K562 (cell line): ENCODE measurements around the gene NCAPD2. TPM values are rescaled to one million over a fixed set of nuclear protein-coding genes. Genes with fewer than 3 reads are reported as not detected.

Experiments used
- CUX1 ChIP-seq: fragments of 200-800 bp; sonication (Bioruptor generic); IDR thresholded peaks from 2 replicates; pipeline ENCODE4 v1.6.1; 2016; ENCODE audit warnings: missing genetic modification characterization, missing compliant biosample characterization
- NR1H2 ChIP-seq: sonication (generic); formaldehyde crosslinking; IDR thresholded peaks from 2 replicates; pipeline ENCODE4 v1.4.0; 2020; ENCODE audit warnings: mild to moderate bottlenecking, missing genetic modification reagents
- SMC3 ChIP-seq: conservative IDR thresholded peaks from 2 replicates; pipeline ENCODE4 v1.6.1; 2011; ENCODE audit warnings: low read depth, low read length, improper control_type of control experiment; ENCODE audit not compliant: insufficient read depth
- TFAM ChIP-seq: fragments of 250-450 bp; sonication (Bioruptor Pico); conservative IDR thresholded peaks from 2 replicates; pipeline ENCODE4 v1.5.0; 2021; ENCODE audit warnings: mild to moderate bottlenecking, moderate library complexity
- polyA plus RNA-seq, 8 experiments: library from polyadenylated mRNA; depleted of rRNA in 4 of 8; stranded (reverse) in 5 of 8; unstranded in 3 of 8; fragments of >200 nt; fragmentation: Nextera tagmentation in 2 of 8; fragmentation: Illumina TruSeq in 1 of 8; extraction: Ambion mirVana in 2 of 8; extraction: Trizol in 1 of 8; gene quantifications; 2 replicates each; pipeline versions ENCODE4 v1.2.1 to v1.2.3, GENCODE V29; 2011 to 2014; ENCODE audit warnings: inconsistent platforms in 1 of 8, missing spikeins in 1 of 8
- total RNA-seq, 7 experiments: library from RNA; depleted of rRNA in 6 of 7; stranded (reverse); fragments of >200 nt in 6 of 7; fragmentation: Illumina TruSeq in 2 of 7; extraction: Trizol in 2 of 7; gene quantifications; 2 replicates each; pipeline versions ENCODE4 v1.2.1 to v1.2.3, GENCODE V29; 2011 to 2021; ENCODE audit warnings: low replicate concordance in 1 of 7

Gene NCAPD2
- total and polyA plus RNA-seq, 9 of the 15 experiments (the other 6 are each of a cell fraction or from before 2014, with no cell fraction given) = 16.9 to 93.7 (median 68.3) TPM

GRCh38 chr12:6553051-6553868 lies 59.4 kb downstream of the NCAPD2 start (continued):
- TF ChIP-seq CUX1 (CRISPR knock-in tag) (no peak), NR1H2 (CRISPR knock-in tag) (no peak), SMC3 (no peak), TFAM (CRISPR knock-in tag) (no peak)
